HCT116 (cell line): ENCODE data around the gene IGSF11. TPM values are rescaled to one million over a fixed set of nuclear protein-coding genes. Genes with fewer than 3 reads are reported as not detected.

Experiments used
- ATAC-seq: fragments of 200-7000 bp; cut with Tn5 transposase; 2 replicates; pipeline ENCODE4 v1.9.1; 2020; ENCODE audit warnings: mild to moderate bottlenecking, moderate library complexity
- BruUV-seq: library from RNA; stranded (reverse); fragments of 400-500 nt; replicated peaks from 2 replicates; lab custom pipeline; 2021; lab: Mats Ljungman, UMichigan
- CTCF ChIA-PET: fragments of 300-600 bp; sonication (Branson Sonifier 250); formaldehyde crosslinking; loops from one replicate; lab custom pipeline; 2021; ENCODE audit warnings: antibody characterized with exemption; lab: Charles Lee
- POLR2A ChIA-PET: fragments of 300-600, 350-600 bp; sonication (Branson Sonifier 250); formaldehyde crosslinking; loops from one replicate; lab custom pipeline; 2021; ENCODE audit warnings: antibody characterized with exemption; lab: Charles Lee
- RAD21 ChIA-PET, 2 experiments: fragments of 300-600 bp; sonication (Branson Sonifier 250); formaldehyde crosslinking; loops; one replicate each; lab custom pipeline; 2023; ENCODE audit warnings: low total read pairs in 2 of 2; ENCODE audit not compliant: uncharacterized antibody in 2 of 2, unreplicated experiment in 2 of 2, low non-redundant PET in 1 of 2; lab: Charles Lee
- DNase-seq: peaks from one replicate; pipeline ENCODE4 v3.0.0-alpha.2; 2010; ENCODE audit warnings: low read depth, low spot score
- H2AFZ ChIP-seq: fragments of 200-600 bp; shearing (Covaris generic), sonication (generic); 2 replicates; pipeline ENCODE4 v1.6.1; 2017; ENCODE audit warnings: low read depth, mixed run types, mixed read lengths, antibody characterized with exemption, low read length; ENCODE audit not compliant: poor library complexity, severe bottlenecking
- H3K27ac ChIP-seq: 2 replicates; pipeline ENCODE4 v1.5.1; 2012; ENCODE audit warnings: low read depth, low read length
- H3K27me3 ChIP-seq: fragments of 200-600 bp; sonication (generic); 2 replicates; pipeline ENCODE4 v1.6.1; 2016; ENCODE audit warnings: mixed run types, low read length, mixed read lengths; ENCODE audit not compliant: insufficient read depth
- H3K36me3 ChIP-seq, 2 experiments: fragments of 200-500 bp in 1 of 2; fragments of 200-600 bp in 1 of 2; sonication (Bioruptor generic) in 1 of 2; sonication (generic) in 1 of 2; 2 replicates each; pipeline versions ENCODE4 v1.5.1 to v1.6.1; 2014 to 2016; ENCODE audit warnings: low read length in 2 of 2, inconsistent platforms in 1 of 2, mixed read lengths in 1 of 2, mixed run types in 1 of 2; ENCODE audit not compliant: insufficient read depth in 2 of 2, control insufficient read depth in 1 of 2
- H3K4me1 ChIP-seq, 2 experiments: fragments of 200-600 bp in 1 of 2; sonication (generic) in 1 of 2; 2 replicates each; pipeline versions ENCODE4 v1.5.1 to v1.6.1; 2012 to 2017; ENCODE audit warnings: low read length in 2 of 2, inconsistent platforms in 1 of 2, mild to moderate bottlenecking in 1 of 2, mixed read lengths in 1 of 2, mixed run types in 1 of 2, moderate library complexity in 1 of 2; ENCODE audit not compliant: insufficient read depth in 2 of 2, control insufficient read depth in 1 of 2
- H3K4me2 ChIP-seq: fragments of 200-600 bp; sonication (generic); 2 replicates; pipeline ENCODE4 v1.6.1; 2017; ENCODE audit warnings: mixed run types, low read length, mixed read lengths
- H3K4me3 ChIP-seq, 2 experiments: fragments of 200-600 bp in 1 of 2; sonication (generic) in 1 of 2; replicated peaks in 1 of 2; 2 replicates each; pipeline ENCODE4 v1.5.1; 2011 to 2016; ENCODE audit warnings: low read length in 2 of 2, control low read depth in 1 of 2, low read depth in 1 of 2, mild to moderate bottlenecking in 1 of 2, mixed read lengths in 1 of 2, mixed run types in 1 of 2
- H3K79me2 ChIP-seq: fragments of 200-600 bp; sonication (generic); 2 replicates; pipeline ENCODE4 v1.6.1; 2017; ENCODE audit warnings: mild to moderate bottlenecking, mixed run types, low read length, moderate library complexity, mixed read lengths; ENCODE audit not compliant: insufficient read depth
- H3K9ac ChIP-seq: fragments of 200-600 bp; sonication (generic); 2 replicates; pipeline ENCODE4 v1.6.1; 2016; ENCODE audit warnings: low read length, mixed read lengths
- H3K9me2 ChIP-seq: fragments of 200-600 bp; sonication (generic), shearing (Covaris generic); 2 replicates; pipeline ENCODE4 v1.6.1; 2017; ENCODE audit warnings: mixed run types, mild to moderate bottlenecking, moderate library complexity; ENCODE audit not compliant: insufficient read depth
- H3K9me3 ChIP-seq, 2 experiments: fragments of 200-500 bp in 1 of 2; fragments of 200-600 bp in 1 of 2; sonication (Bioruptor generic) in 1 of 2; sonication (generic) in 1 of 2; 2 replicates each; pipeline ENCODE4 v1.6.1; 2014 to 2017; ENCODE audit warnings: low read length in 2 of 2, mixed read lengths in 2 of 2, inconsistent platforms in 1 of 2, low read depth in 1 of 2, mild to moderate bottlenecking in 1 of 2, mixed run types in 1 of 2, moderate library complexity in 1 of 2; ENCODE audit not compliant: control insufficient read depth in 1 of 2, insufficient read depth in 1 of 2
- H4K20me1 ChIP-seq: fragments of 200-600 bp; sonication (generic), shearing (Covaris generic); 2 replicates; pipeline ENCODE4 v1.6.1; 2017; ENCODE audit warnings: mixed run types, mild to moderate bottlenecking, moderate library complexity; ENCODE audit not compliant: insufficient read depth
- CBX3 ChIP-seq: IDR thresholded peaks from 2 replicates; pipeline ENCODE4 v1.6.1; 2012; ENCODE audit warnings: low read depth
- EGR1 ChIP-seq: IDR thresholded peaks from 2 replicates; pipeline ENCODE4 v1.6.1; 2012; ENCODE audit warnings: low read depth
- EZH2 ChIP-seq: fragments of 200-600 bp; sonication (generic); IDR thresholded peaks from 2 replicates; pipeline ENCODE4 v1.6.1; 2017; ENCODE audit warnings: antibody characterized with exemption, mixed run types
- FOSL1 ChIP-seq: IDR thresholded peaks from 2 replicates; pipeline ENCODE4 v1.6.1; 2012; ENCODE audit warnings: low read depth
- RAD21 ChIP-seq: IDR thresholded peaks from 2 replicates; pipeline ENCODE4 v1.6.1; 2012; ENCODE audit warnings: low read depth, mild to moderate bottlenecking
- TCF7L2 ChIP-seq: IDR thresholded peaks from 2 replicates; pipeline ENCODE4 v1.7.0; 2011; ENCODE audit warnings: borderline replicate concordance, inconsistent platforms; ENCODE audit not compliant: insufficient read depth, insufficient read length; ENCODE audit errors: extremely low read depth
- YY1 ChIP-seq: IDR thresholded peaks from 2 replicates; pipeline ENCODE4 v1.6.1; 2011; ENCODE audit warnings: low read length, low read depth, moderate library complexity, mild to moderate bottlenecking; ENCODE audit not compliant: insufficient replicate concordance; ENCODE audit errors: extremely low read depth
- intact Hi-C: fragments of 100-400 bp; cut with micrococcal nuclease; formaldehyde crosslinking; loops from 2 replicates; pipeline ENCODE4 v1.10.0; 2022
- total RNA-seq: library from RNA; stranded (reverse); gene quantifications from one replicate; pipeline ENCODE4 v1.2.1, GENCODE V29; 2021; ENCODE audit not compliant: unreplicated experiment
- TF ChIP-seq, protein P1 (sequence below): IDR thresholded peaks from 2 replicates; pipeline ENCODE4 v1.6.1; 2012; ENCODE audit warnings: low read depth
- TF ChIP-seq, protein P2 (sequence below), 3 experiments: fragments of 200-600 bp in 1 of 3; sonication (generic) in 1 of 3; IDR thresholded peaks in 2 of 3; conservative IDR thresholded peaks in 1 of 3; 2 replicates each; pipeline ENCODE4 v1.5.1; 2012 to 2017; ENCODE audit warnings: low read depth in 2 of 3, low read length in 2 of 3, antibody characterized with exemption in 1 of 3, borderline replicate concordance in 1 of 3, control low read depth in 1 of 3, mild to moderate bottlenecking in 1 of 3, mixed read lengths in 1 of 3, mixed run types in 1 of 3, moderate library complexity in 1 of 3; ENCODE audit not compliant: insufficient read depth in 1 of 3
- TF ChIP-seq, protein P3 (sequence below): IDR thresholded peaks from 2 replicates; pipeline ENCODE4 v1.6.1; 2011; ENCODE audit warnings: mild to moderate bottlenecking, low read length, moderate library complexity; ENCODE audit not compliant: insufficient replicate concordance; ENCODE audit errors: extremely low read depth

The IGSF11 gene
- total RNA-seq, 1 experiment from 2014 or later: not detected

DNA sequence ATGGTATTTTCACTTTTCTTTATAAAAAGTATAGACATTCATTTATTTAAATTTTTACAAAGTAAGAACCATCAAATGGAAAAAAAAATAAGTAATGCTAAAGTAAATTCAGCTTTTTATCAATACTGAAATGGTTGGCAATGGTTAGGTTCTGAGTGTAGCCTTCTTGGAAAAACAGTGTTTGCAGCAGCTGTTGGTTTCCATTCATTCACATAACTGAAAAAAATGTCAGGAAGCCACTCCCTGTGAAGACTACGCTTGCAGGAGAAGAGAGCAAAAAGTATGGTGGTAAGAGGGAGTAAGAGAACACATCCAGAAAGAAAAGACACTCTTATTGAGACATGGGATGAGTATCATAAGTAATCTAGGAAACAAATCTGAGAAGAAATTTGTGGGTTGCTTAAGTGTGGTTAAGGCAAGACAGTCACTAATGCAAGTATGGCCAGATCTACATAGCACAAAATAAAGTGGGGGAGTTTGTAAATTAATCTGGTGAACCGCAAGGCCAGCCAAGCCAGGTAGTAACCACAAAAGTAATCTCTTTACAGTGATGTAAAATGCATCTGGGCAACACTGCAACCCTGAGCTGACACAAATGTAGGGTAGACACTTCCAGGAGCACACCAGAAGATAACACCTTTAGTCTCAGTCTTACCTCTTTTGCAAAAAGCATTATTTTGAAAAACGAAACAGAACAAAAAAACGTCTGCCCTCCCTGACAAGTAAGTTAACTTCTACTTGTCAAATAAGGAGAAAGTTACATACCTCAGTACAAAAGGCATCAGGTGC lies 133.7 kb downstream of the IGSF11 start:
- Histone ChIP-seq H3K4me1 (no peaks in the 10 kb centered on the region), H3K9me2 (no peaks in the 10 kb centered on the region), H3K36me3 (no peaks in the 10 kb centered on the region), H3K9me3 (no peaks in the 10 kb centered on the region), H3K9ac (no peak overlapping the region), H3K27me3 (peaks cover 68% of the 10 kb centered on the region), H3K79me2 (no peaks in the 10 kb centered on the region)
- ChIA-PET CTCF (no interaction called here), RAD21 (no interaction called here)
- ATAC-seq: no peak
- intact Hi-C loops: no loop called here
- no peak for TF ChIP-seq YY1
- no peak for TF ChIP-seq TCF7L2
- TF ChIP-seq EZH2: no peak
- TF ChIP-seq, all 23 proteins: peak for 0
- Histone ChIP-seq H3K4me3 (no peak overlapping the region), H3K27ac (no peak overlapping the region), H3K4me2 (no peak overlapping the region), H2AFZ (no peak overlapping the region), H4K20me1 (no peaks in the 10 kb centered on the region)
- BruUV-seq: no TSS peak
- no peak for DNase-seq
- POLR2A ChIA-PET: no interaction called here

DNA sequence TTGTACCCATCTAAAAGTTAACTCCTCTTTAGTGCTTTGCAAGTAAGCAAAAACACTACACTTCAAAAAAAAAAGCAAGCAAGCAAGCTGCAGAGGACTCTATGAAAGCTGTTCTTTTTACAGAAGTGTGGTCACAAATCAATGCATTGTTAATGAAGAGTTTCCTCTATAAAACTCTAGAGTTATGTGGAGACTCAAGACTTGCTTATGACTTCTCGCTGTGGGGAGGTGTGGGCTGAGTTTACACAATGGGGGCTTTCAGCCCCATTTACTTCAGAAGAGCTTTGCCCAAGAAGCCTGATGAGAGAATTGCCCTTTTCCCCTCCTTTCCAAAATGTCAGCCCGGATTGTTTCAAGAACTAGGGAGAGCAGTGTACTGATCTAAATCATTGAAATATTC lies 144.4 kb downstream of the IGSF11 start:
- no peaks in the 10 kb centered on the region for H3K36me3 ChIP-seq
- H2AFZ ChIP-seq: no peak overlapping the region
- no peak overlapping the region for H3K9ac ChIP-seq
- no peak overlapping the region for H3K27ac ChIP-seq
- no peaks in the 10 kb centered on the region for H3K9me3 ChIP-seq
- no peak for ATAC-seq
- intact Hi-C loops: no loop called here
- ChIA-PET CTCF (interaction anchor here (2.6 kb wide), 1 partner anchor 8 kb away, joined by 10 read pairs; no protein-coding TSS in a partner anchor), RAD21 (no interaction called here), POLR2A (no interaction called here)
- H3K4me1 ChIP-seq: no peaks in the 10 kb centered on the region
- no peak overlapping the region for H3K4me2 ChIP-seq
- H4K20me1 ChIP-seq: no peaks in the 10 kb centered on the region
- no TSS peak for BruUV-seq
- no peak for DNase-seq
- H3K9me2 ChIP-seq: no peaks in the 10 kb centered on the region
- H3K4me3 ChIP-seq: no peak overlapping the region
- no peaks in the 10 kb centered on the region for H3K79me2 ChIP-seq
- peaks cover 81% of the 10 kb centered on the region for H3K27me3 ChIP-seq
- TF ChIP-seq EGR1 (no peak), CBX3 (no peak), FOSL1 (no peak), RAD21 (no peak)
- TF ChIP-seq, protein P1, sequence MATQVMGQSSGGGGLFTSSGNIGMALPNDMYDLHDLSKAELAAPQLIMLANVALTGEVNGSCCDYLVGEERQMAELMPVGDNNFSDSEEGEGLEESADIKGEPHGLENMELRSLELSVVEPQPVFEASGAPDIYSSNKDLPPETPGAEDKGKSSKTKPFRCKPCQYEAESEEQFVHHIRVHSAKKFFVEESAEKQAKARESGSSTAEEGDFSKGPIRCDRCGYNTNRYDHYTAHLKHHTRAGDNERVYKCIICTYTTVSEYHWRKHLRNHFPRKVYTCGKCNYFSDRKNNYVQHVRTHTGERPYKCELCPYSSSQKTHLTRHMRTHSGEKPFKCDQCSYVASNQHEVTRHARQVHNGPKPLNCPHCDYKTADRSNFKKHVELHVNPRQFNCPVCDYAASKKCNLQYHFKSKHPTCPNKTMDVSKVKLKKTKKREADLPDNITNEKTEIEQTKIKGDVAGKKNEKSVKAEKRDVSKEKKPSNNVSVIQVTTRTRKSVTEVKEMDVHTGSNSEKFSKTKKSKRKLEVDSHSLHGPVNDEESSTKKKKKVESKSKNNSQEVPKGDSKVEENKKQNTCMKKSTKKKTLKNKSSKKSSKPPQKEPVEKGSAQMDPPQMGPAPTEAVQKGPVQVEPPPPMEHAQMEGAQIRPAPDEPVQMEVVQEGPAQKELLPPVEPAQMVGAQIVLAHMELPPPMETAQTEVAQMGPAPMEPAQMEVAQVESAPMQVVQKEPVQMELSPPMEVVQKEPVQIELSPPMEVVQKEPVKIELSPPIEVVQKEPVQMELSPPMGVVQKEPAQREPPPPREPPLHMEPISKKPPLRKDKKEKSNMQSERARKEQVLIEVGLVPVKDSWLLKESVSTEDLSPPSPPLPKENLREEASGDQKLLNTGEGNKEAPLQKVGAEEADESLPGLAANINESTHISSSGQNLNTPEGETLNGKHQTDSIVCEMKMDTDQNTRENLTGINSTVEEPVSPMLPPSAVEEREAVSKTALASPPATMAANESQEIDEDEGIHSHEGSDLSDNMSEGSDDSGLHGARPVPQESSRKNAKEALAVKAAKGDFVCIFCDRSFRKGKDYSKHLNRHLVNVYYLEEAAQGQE: no peak
- TF ChIP-seq, protein P2, sequence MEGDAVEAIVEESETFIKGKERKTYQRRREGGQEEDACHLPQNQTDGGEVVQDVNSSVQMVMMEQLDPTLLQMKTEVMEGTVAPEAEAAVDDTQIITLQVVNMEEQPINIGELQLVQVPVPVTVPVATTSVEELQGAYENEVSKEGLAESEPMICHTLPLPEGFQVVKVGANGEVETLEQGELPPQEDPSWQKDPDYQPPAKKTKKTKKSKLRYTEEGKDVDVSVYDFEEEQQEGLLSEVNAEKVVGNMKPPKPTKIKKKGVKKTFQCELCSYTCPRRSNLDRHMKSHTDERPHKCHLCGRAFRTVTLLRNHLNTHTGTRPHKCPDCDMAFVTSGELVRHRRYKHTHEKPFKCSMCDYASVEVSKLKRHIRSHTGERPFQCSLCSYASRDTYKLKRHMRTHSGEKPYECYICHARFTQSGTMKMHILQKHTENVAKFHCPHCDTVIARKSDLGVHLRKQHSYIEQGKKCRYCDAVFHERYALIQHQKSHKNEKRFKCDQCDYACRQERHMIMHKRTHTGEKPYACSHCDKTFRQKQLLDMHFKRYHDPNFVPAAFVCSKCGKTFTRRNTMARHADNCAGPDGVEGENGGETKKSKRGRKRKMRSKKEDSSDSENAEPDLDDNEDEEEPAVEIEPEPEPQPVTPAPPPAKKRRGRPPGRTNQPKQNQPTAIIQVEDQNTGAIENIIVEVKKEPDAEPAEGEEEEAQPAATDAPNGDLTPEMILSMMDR (IDR thresholded peaks at IDR 0.05 in 2 of 3, conservative IDR thresholded peaks at IDR 0.05 in 1 of 3; ENCODE audit: borderline replicate concordance in 1 of 3, insufficient read depth in 1 of 3, low read depth in 2 of 3, low read length in 2 of 3): no peak
- TF ChIP-seq, protein P3, sequence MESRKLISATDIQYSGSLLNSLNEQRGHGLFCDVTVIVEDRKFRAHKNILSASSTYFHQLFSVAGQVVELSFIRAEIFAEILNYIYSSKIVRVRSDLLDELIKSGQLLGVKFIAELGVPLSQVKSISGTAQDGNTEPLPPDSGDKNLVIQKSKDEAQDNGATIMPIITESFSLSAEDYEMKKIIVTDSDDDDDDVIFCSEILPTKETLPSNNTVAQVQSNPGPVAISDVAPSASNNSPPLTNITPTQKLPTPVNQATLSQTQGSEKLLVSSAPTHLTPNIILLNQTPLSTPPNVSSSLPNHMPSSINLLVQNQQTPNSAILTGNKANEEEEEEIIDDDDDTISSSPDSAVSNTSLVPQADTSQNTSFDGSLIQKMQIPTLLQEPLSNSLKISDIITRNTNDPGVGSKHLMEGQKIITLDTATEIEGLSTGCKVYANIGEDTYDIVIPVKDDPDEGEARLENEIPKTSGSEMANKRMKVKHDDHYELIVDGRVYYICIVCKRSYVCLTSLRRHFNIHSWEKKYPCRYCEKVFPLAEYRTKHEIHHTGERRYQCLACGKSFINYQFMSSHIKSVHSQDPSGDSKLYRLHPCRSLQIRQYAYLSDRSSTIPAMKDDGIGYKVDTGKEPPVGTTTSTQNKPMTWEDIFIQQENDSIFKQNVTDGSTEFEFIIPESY: no peak
